LNCaP clone FGC (cell line): ENCODE measurements around the gene C3.
"Not testable (repeated sequence)": the region's sequence is repeated elsewhere in the genome, so short reads cannot be mapped to it uniquely, and the experiment has no call there.

Experiments
- DNase-seq: peaks from one replicate; pipeline ENCODE4 v3.0.0-alpha.2; 2011; ENCODE audit warnings: low read depth
- H3K4me3 ChIP-seq: 2 replicates; pipeline ENCODE4 v1.5.1; 2011; ENCODE audit warnings: mild to moderate bottlenecking, low read depth, low read length, control low read depth
- TF ChIP-seq, protein P1 (sequence below): IDR thresholded peaks from 2 replicates; pipeline ENCODE4 v1.5.1; 2012; ENCODE audit warnings: mild to moderate bottlenecking; ENCODE audit not compliant: control insufficient read depth, insufficient read depth; ENCODE audit errors: extremely low read depth

Gene C3

DNA sequence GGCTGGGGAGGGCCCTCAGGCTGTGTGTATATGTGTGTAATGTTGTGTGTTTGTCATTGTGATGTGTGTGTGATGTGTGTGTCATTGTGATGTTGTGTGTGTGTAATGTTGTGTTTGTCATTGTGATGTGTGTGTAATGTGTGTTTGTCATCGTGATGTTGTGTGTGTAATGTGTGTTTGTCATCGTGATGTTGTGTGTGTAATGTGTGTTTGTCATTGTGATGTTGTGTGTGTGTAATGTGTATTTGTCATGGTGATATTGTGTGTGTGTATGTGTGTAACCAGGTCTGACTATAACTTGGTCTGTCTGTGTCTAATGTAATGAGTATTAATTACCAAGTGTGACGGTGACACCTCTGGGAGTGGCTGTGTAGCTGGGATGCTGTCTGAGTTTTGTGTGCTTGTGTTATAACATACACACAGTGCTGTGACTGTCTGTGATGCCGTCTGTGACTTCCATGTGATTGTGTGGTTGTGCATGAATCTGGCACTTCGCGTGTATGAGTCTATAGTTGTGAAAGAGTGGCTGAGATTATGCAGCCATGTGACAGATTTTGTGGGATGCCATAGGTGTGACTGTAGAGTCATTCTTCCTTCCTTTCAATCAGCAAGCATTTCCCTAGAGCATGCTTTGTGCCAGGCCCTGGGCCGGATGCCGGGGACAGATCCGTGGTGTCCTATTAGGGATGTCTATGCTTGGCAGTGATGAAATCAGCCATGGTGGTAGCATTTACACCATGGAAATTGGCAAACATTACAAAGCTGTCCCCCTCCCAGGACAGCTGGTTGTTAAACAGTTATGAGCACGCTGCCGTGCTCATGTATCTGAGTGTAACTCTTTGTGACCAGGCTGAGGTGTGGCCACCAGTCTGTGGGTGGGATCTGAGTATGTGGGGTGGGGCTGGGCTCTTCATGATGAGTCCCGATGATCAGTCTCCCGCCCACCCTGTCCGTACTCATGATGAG lies 56.9 kb downstream of the C3 start:
- TF ChIP-seq, protein P1, sequence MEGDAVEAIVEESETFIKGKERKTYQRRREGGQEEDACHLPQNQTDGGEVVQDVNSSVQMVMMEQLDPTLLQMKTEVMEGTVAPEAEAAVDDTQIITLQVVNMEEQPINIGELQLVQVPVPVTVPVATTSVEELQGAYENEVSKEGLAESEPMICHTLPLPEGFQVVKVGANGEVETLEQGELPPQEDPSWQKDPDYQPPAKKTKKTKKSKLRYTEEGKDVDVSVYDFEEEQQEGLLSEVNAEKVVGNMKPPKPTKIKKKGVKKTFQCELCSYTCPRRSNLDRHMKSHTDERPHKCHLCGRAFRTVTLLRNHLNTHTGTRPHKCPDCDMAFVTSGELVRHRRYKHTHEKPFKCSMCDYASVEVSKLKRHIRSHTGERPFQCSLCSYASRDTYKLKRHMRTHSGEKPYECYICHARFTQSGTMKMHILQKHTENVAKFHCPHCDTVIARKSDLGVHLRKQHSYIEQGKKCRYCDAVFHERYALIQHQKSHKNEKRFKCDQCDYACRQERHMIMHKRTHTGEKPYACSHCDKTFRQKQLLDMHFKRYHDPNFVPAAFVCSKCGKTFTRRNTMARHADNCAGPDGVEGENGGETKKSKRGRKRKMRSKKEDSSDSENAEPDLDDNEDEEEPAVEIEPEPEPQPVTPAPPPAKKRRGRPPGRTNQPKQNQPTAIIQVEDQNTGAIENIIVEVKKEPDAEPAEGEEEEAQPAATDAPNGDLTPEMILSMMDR, result no peak
- H3K4me3 ChIP-seq, result no peak overlapping the region
- DNase-seq, result no peak

DNA sequence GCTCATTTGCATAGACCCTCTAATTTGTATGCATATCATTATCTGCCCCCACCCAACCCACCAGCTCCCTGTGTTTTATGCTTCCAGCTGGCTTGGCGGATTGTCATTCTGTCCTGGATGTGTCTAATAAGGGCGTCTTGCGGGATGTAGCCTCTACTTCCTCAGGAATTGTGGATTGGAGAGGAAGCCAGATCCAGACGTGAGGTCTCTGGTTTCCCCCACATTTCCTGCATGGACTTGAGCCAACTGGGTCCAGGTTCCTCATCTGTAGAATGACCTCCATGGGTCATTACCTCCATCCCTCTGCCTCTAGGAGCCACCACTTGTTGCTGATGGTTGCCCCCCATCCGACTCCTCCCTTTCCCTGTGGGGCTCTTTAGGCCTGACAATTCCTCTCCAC lies 57.7 kb downstream of the C3 start:
- no peak for DNase-seq
- TF ChIP-seq, protein P1, result no peak
- H3K4me3 ChIP-seq, result no peak overlapping the region

DNA sequence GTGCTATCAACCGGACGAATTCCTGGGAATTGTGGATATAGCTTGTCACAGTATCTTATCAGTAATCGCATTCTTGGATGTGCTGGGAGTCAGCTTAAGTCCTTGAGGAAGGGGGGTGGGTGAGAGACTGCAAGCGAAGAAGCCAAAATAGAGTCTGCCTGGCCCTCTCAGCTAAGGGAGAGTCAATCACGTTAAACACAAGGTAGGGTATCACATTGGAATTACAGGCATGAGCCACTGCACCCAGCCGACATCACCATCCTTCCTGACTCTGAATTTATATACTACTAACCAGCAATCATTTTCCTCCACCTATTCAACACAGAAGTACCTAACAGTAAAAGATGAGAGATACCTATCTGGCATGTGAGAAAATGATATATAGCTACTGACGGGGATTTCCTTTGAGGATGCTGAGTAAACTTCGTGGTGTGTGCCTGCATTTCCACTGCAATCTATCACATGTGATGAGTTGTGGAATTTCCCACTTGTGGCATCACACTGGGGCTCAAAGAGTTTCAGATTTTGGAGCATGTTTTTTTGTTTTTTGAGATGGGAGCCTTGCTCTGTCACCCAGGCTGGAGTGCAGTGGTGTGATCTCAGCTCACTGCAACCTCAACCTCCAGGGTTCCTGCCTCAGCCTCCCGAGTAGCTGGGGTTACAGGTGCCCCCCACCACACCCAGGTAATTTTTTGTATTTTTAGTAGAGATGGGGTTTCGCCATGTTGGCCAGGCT lies 58.8 kb downstream of the C3 start:
- DNase-seq, H3K4me3 ChIP-seq: not testable (repeated sequence)

DNA sequence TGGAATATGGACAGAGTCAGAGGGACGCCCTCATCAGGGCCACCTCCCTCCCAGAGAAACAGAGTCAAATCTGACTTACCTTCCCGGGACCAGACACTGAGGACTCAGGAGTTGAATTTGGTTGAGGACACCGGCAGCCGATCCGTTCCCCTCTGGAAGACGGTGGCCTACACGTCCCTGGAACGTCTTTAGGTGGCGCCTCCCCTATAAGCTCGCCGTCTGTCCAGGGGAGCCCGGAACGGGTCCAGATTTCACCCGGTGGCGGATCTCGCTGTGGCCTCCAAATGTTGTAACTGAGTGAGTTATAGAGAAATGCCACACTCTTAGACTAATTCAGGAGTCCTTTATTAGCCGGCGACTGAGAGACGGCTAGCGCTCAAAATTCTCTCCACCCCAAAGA lies 59.5 kb downstream of the C3 start:
- no peak overlapping the region for H3K4me3 ChIP-seq
- DNase-seq, result no peak
- TF ChIP-seq, protein P1, result no peak

DNA sequence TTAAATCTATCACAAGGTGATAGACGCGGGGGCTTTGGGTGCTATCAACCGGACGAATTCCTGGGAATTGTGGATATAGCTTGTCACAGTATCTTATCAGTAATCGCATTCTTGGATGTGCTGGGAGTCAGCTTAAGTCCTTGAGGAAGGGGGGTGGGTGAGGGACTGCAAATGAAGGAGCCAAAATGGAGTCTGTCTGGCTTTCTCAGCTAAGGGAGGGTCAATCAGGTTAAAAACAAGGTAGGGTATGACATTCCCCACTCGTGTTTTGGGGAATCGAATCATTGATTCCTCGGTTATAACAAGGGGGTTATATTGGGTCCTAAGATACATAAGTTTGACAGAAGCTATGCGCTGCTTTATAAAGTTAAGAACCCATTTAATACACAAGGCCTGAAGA lies 64.1 kb downstream of the C3 start:
- H3K4me3 ChIP-seq, DNase-seq: not testable (repeated sequence)

DNA sequence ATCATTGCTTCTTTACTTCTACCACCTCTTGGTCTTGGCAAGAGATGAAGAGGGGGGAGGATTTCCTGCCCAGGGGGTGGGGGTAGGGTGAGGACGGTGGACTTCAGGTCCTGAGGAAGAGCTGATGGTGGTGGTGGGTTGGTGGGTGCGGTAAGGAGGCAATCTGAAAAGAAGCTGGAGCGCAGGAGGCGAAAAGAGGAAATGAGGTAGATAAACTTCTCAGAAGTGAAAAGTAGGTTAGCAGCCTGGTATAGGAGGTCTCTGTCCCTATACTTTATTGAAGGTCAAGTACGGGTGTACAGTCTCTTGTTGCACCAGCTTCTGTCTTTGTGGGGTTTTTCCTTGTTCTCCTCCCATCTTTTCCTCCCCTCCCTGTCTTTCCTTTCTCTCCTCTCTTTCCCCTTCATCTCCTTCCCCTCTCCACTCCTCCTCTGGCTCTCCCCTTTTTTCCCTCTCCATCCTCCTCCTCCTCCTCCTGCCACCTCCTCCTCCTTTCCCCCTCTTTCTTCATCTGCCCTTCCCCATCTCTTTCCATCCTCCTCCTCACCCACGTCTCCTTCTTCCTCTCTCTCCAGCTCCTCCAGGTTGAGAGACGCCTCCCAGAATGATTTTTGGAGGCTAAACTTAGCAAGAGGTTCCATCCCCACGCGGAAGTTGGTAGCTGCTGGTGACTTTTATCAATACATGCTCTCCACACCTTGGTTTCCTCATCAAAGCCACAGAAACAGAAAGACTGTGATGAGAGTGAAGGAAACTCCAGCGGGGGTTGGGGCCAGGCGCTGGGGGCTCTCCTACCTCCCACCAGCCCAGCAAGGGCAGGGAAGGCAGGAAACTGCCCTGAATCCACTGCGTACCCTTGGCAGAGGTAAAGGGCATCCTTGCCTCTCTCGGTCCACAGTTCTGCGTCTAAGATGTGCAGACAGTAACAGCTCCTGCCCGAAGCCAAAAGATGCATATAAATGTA lies 65.8 kb downstream of the C3 start:
- H3K4me3 ChIP-seq, result no peak overlapping the region
- TF ChIP-seq, protein P1, result no peak
- DNase-seq, result no peak

DNA sequence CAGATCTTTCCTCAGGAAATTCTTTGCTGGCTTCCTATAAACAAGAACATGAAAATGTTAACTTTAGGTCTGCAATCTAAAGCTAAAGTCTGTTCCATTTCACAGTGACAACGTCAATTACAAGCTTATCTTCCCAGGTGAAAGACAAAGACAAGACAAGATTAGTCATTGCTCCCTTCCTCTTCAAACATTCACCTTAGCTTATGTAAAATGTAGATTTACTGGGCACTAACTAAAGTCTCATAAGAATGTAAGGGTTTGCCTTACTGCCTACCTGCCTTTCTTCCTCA lies 67.7 kb downstream of the C3 start:
- TF ChIP-seq, protein P1, result no peak
- no peak overlapping the region for H3K4me3 ChIP-seq
- no peak for DNase-seq
